IMR-90 (cell line): ENCODE results near the gene GRIN1. TPM values are rescaled to one million over a fixed set of nuclear protein-coding genes. Genes with fewer than 3 reads are reported as not detected.

Experiments
- ATAC-seq: fragments of 200-7000 bp; cut with Tn5 transposase; 2 replicates; pipeline ENCODE4 v1.9.1; 2020; ENCODE audit warnings: low read depth, mild to moderate bottlenecking, moderate library complexity
- BruUV-seq: library from RNA; stranded (reverse); fragments of 400-500 nt; replicated peaks from 2 replicates; lab custom pipeline; 2021; lab: Mats Ljungman, UMichigan
- CTCF ChIA-PET: fragments of 300-600 bp; formaldehyde crosslinking; extraction: SDS; loops from one replicate; lab custom pipeline; 2021; ENCODE audit warnings: antibody characterized with exemption; lab: Yijun Ruan, JAX
- POLR2A ChIA-PET: fragments of 300-600 bp; sonication (Branson Sonifier 250); formaldehyde crosslinking; loops from one replicate; lab custom pipeline; 2022; ENCODE audit warnings: antibody characterized with exemption; ENCODE audit not compliant: unreplicated experiment; lab: Charles Lee
- DNase-seq: peaks from one replicate; pipeline ENCODE4 v3.0.0; 2013
- H2AFZ ChIP-seq: replicated peaks from 2 replicates; pipeline ENCODE3; 2013; ENCODE audit warnings: low read length, mild to moderate bottlenecking; ENCODE audit not compliant: poor library complexity
- H2AK5ac ChIP-seq: 2 replicates; pipeline ENCODE4 v1.6.1; 2013; ENCODE audit warnings: low read depth, low read length, inconsistent platforms
- H2AK9ac ChIP-seq: replicated peaks from 2 replicates; pipeline ENCODE3; 2013; ENCODE audit warnings: mild to moderate bottlenecking, low read depth, low read length, moderate library complexity; ENCODE audit not compliant: poor library complexity
- H2BK120ac ChIP-seq: 2 replicates; pipeline ENCODE4 v1.6.1; 2013; ENCODE audit warnings: low read depth, low read length, inconsistent platforms
- H2BK15ac ChIP-seq: 3 replicates; pipeline ENCODE4 v1.6.1; 2013; ENCODE audit warnings: low read depth, low read length, inconsistent platforms
- H2BK20ac ChIP-seq: 2 replicates; pipeline ENCODE4 v1.6.1; 2013; ENCODE audit warnings: low read depth, mild to moderate bottlenecking, inconsistent platforms, low read length, moderate library complexity
- H2BK5ac ChIP-seq: 2 replicates; pipeline ENCODE4 v1.6.1; 2013; ENCODE audit warnings: mild to moderate bottlenecking, low read depth, low read length, inconsistent platforms; ENCODE audit not compliant: poor library complexity, severe bottlenecking
- H3K14ac ChIP-seq: replicated peaks from 2 replicates; pipeline ENCODE4 v1.6.1; 2013; ENCODE audit warnings: low read depth, low read length, inconsistent platforms
- H3K18ac ChIP-seq: 2 replicates; pipeline ENCODE4 v1.6.1; 2013; ENCODE audit warnings: low read depth, low read length, control low read depth
- H3K23ac ChIP-seq: 2 replicates; pipeline ENCODE4 v1.6.1; 2013; ENCODE audit warnings: low read depth, low read length, inconsistent platforms
- H3K27ac ChIP-seq: 2 replicates; pipeline ENCODE4 v1.5.1; 2013; ENCODE audit warnings: mild to moderate bottlenecking, control low read depth, low read length; ENCODE audit not compliant: insufficient read depth
- H3K27me3 ChIP-seq: 2 replicates; pipeline ENCODE4 v1.6.1; 2013; ENCODE audit warnings: low read length; ENCODE audit not compliant: control insufficient read depth, insufficient read depth
- H3K36me3 ChIP-seq: 2 replicates; pipeline ENCODE4 v1.6.1; 2013; ENCODE audit warnings: low read length, mixed read lengths; ENCODE audit not compliant: control insufficient read depth, insufficient read depth
- H3K4ac ChIP-seq: 2 replicates; pipeline ENCODE4 v1.6.1; 2013; ENCODE audit warnings: low read depth, low read length, inconsistent platforms
- H3K4me1 ChIP-seq: 2 replicates; pipeline ENCODE4 v1.6.1; 2013; ENCODE audit warnings: low read length, mixed read lengths; ENCODE audit not compliant: control insufficient read depth, insufficient read depth
- H3K4me2 ChIP-seq: 2 replicates; pipeline ENCODE4 v1.6.1; 2013; ENCODE audit warnings: low read depth, mild to moderate bottlenecking, control low read depth, low read length, moderate library complexity
- H3K4me3 ChIP-seq: 2 replicates; pipeline ENCODE4 v1.5.1; 2013; ENCODE audit warnings: low read depth, mild to moderate bottlenecking, control low read depth, low read length, moderate library complexity; ENCODE audit not compliant: insufficient read depth
- H3K56ac ChIP-seq: 2 replicates; pipeline ENCODE4 v1.6.1; 2013; ENCODE audit warnings: low read length, inconsistent platforms; ENCODE audit not compliant: insufficient read depth; ENCODE audit errors: extremely low read depth
- H3K79me1 ChIP-seq, 2 experiments: 2 replicates each; pipeline ENCODE4 v1.6.1; 2013; ENCODE audit warnings: low read length in 2 of 2, inconsistent platforms in 1 of 2, low read depth in 1 of 2
- H3K9ac ChIP-seq: 2 replicates; pipeline ENCODE4 v1.6.1; 2013; ENCODE audit warnings: low read depth, low read length, control low read depth
- H3K9me1 ChIP-seq: 2 replicates; pipeline ENCODE4 v1.6.1; 2013; ENCODE audit warnings: low read length, inconsistent platforms; ENCODE audit not compliant: insufficient read depth
- H3K9me3 ChIP-seq: 2 replicates; pipeline ENCODE4 v1.6.1; 2013; ENCODE audit warnings: low read length; ENCODE audit not compliant: control insufficient read depth, insufficient read depth
- H4K20me1 ChIP-seq: 2 replicates; pipeline ENCODE4 v1.6.1; 2013; ENCODE audit warnings: low read length, inconsistent platforms; ENCODE audit not compliant: insufficient read depth
- H4K5ac ChIP-seq: 2 replicates; pipeline ENCODE4 v1.6.1; 2013; ENCODE audit warnings: mild to moderate bottlenecking, low read depth, low read length, control low read depth
- H4K8ac ChIP-seq, 2 experiments: 2 replicates each; pipeline ENCODE4 v1.6.1; 2013; ENCODE audit warnings: low read depth in 2 of 2, low read length in 2 of 2, control low read depth in 1 of 2, inconsistent platforms in 1 of 2
- H4K91ac ChIP-seq: 2 replicates; pipeline ENCODE4 v1.6.1; 2013; ENCODE audit warnings: low read depth, low read length, inconsistent platforms; ENCODE audit not compliant: insufficient read depth
- BHLHE40 ChIP-seq: fragments of 150-350 bp; IDR thresholded peaks from 2 replicates; pipeline ENCODE4 v1.6.1; 2016; ENCODE audit warnings: mild to moderate bottlenecking, low read depth, low read length
- CEBPB ChIP-seq: IDR thresholded peaks from 2 replicates; pipeline ENCODE4 v1.6.1; 2012; ENCODE audit warnings: low read depth, low read length, improper control_type of control experiment
- CHD1 ChIP-seq: IDR thresholded peaks from 2 replicates; pipeline ENCODE4 v1.6.1; 2012; ENCODE audit warnings: low read depth, low read length, improper control_type of control experiment
- CTCF ChIP-seq: conservative IDR thresholded peaks from 2 replicates; pipeline ENCODE4 v1.5.1; 2012; ENCODE audit warnings: mild to moderate bottlenecking, low read depth, low read length, improper control_type of control experiment
- ELK1 ChIP-seq: fragments of 150-350 bp; IDR thresholded peaks from 2 replicates; pipeline ENCODE4 v1.6.1; 2016; ENCODE audit warnings: low read depth, mild to moderate bottlenecking, low read length, moderate library complexity, borderline replicate concordance
- FOS ChIP-seq: fragments of 150-350 bp; IDR thresholded peaks from 2 replicates; pipeline ENCODE4 v1.6.1; 2016; ENCODE audit warnings: low read depth, low read length
- MAFK ChIP-seq: IDR thresholded peaks from 2 replicates; pipeline ENCODE4 v1.6.1; 2012; ENCODE audit warnings: low read depth, low read length, improper control_type of control experiment
- MAZ ChIP-seq: IDR thresholded peaks from 2 replicates; pipeline ENCODE4 v1.6.1; 2012; ENCODE audit warnings: low read depth, mild to moderate bottlenecking, low read length, improper control_type of control experiment, moderate library complexity, borderline replicate concordance
- MXI1 ChIP-seq: IDR thresholded peaks from 2 replicates; pipeline ENCODE4 v1.6.1; 2012; ENCODE audit warnings: low read depth, mild to moderate bottlenecking, low read length, moderate library complexity, borderline replicate concordance
- NFE2L2 ChIP-seq: fragments of 150-350 bp; IDR thresholded peaks from 2 replicates; pipeline ENCODE4 v1.6.1; 2016; ENCODE audit warnings: low read depth, mild to moderate bottlenecking, low read length
- POLR2A ChIP-seq: IDR thresholded peaks from 2 replicates; pipeline ENCODE4 v1.6.1; 2012; ENCODE audit warnings: mild to moderate bottlenecking, low read depth, low read length
- RAD21 ChIP-seq: IDR thresholded peaks from 2 replicates; pipeline ENCODE4 v1.6.1; 2012; ENCODE audit warnings: low read length, improper control_type of control experiment
- RCOR1 ChIP-seq: IDR thresholded peaks from 2 replicates; pipeline ENCODE4 v1.6.1; 2012; ENCODE audit warnings: mild to moderate bottlenecking, low read length, improper control_type of control experiment; ENCODE audit not compliant: insufficient replicate concordance
- RFX5 ChIP-seq: IDR thresholded peaks from 2 replicates; pipeline ENCODE4 v1.8.0; 2012; ENCODE audit warnings: low read depth, mild to moderate bottlenecking, low read length, moderate library complexity
- SMC3 ChIP-seq: fragments of 150-350 bp; IDR thresholded peaks from 2 replicates; pipeline ENCODE4 v1.6.1; 2016; ENCODE audit warnings: low read depth, mild to moderate bottlenecking, antibody characterized with exemption, low read length, moderate library complexity
- USF2 ChIP-seq: fragments of 150-350 bp; IDR thresholded peaks from 2 replicates; pipeline ENCODE4 v1.6.1; 2017; ENCODE audit warnings: mild to moderate bottlenecking, antibody characterized with exemption, low read length, low read depth
- WGBS, 2 experiments: methylation state at CpG; one replicate each; pipeline versions ENCODE4 v1.1.5 to v1.1.7; 2013; ENCODE audit warnings: missing lambda C conversion rate in 2 of 2; ENCODE audit not compliant: insufficient read length in 1 of 2; ENCODE audit errors: extremely low coverage in 2 of 2; 5-methylcytosine and 5-hydroxymethylcytosine counted together
- dilution Hi-C: fragments of 300-500 bp; cut with HindIII; formaldehyde crosslinking; loops from one replicate; pipeline ENCODE4 v1.14.3; 2018; ENCODE audit warnings: low sequenced_read_pairs; ENCODE audit not compliant: unreplicated experiment
- in situ Hi-C: fragments of 300-500 bp; cut with MboI; formaldehyde crosslinking; loops from 3 replicates; pipeline ENCODE4 v1.14.3; 2019; ENCODE audit warnings: low sequenced_read_pairs, inconsistent platforms, mixed read lengths
- intact Hi-C: fragments of 100-400 bp; cut with micrococcal nuclease; formaldehyde crosslinking; loops from 2 replicates; pipeline ENCODE4 v1.10.0; 2022
- polyA plus RNA-seq, 3 experiments: library from polyadenylated mRNA; depleted of rRNA; stranded (reverse); fragments of >200 nt; gene quantifications; 2 replicates each; pipeline ENCODE4 v1.2.3, GENCODE V29; 2012; ENCODE audit warnings: low replicate concordance in 1 of 3
- total RNA-seq: library from RNA; depleted of rRNA; stranded (reverse); fragments of >200 nt; gene quantifications from 2 replicates; pipeline ENCODE4 v1.2.3, GENCODE V29; 2012

GRIN1 gene
- total and polyA plus RNA-seq, 2 of the 4 experiments (the other 2 are of a cell fraction): 0.09 TPM; not detected in 1

- dilution Hi-C loops: no loop called here
- Histone ChIP-seq H2BK15ac (no peak overlapping the region), H3K9me1 (peaks cover 2% of the 10 kb centered on the region; the same call in 1 of the 2 replicates), H2AFZ (no peak overlapping the region), H3K9me3 (no peaks in the 10 kb centered on the region; the same call in 1 of the 2 replicates), H3K36me3 (peaks cover 68% of the 10 kb centered on the region), H2BK120ac (no peak overlapping the region), H3K4me2 (no peak overlapping the region), H3K14ac (no peak overlapping the region), H2AK9ac (peak overlapping the region; percentile 57), H3K18ac (no peak overlapping the region), H4K91ac (no peak overlapping the region), H3K4me1 (no peaks in the 10 kb centered on the region), H3K27ac (no peak overlapping the region), H3K79me1 (peaks cover 0 to 23% of the 10 kb centered on the region in 2 experiments; a peak in 3 of 4 replicates), H4K5ac (no peak overlapping the region), H3K9ac (no peak overlapping the region), H3K56ac (no peak overlapping the region), H2AK5ac (no peak overlapping the region), H4K8ac (no peak overlapping the region), H2BK20ac (no peak overlapping the region), H4K20me1 (peaks cover 5% of the 10 kb centered on the region), H2BK5ac (no peak overlapping the region), H3K27me3 (no peaks in the 10 kb centered on the region), H3K4ac (no peak overlapping the region), H3K4me3 (no peak overlapping the region), H3K23ac (no peak overlapping the region)
- no TSS peak for BruUV-seq
- intact Hi-C loops: no loop called here
- CTCF ChIA-PET: no interaction called here
- 97% methylated on average over 9 of the region's 14 CpGs; no CpG with 5 or more reads in 1 of the 2 experiments for WGBS, 2 experiments
- TF ChIP-seq MAFK (no peak), MXI1 (no peak), RAD21 (no peak), CTCF (no peak), USF2 (no peak), SMC3 (no peak), CHD1 (no peak), POLR2A (no peak), RCOR1 (no peak), MAZ (no peak), FOS (no peak), ELK1 (no peak), BHLHE40 (no peak), CEBPB (no peak), NFE2L2 (no peak), RFX5 (no peak)
- DNase-seq: no peak
- no peak for ATAC-seq
- in situ Hi-C loops: no loop called here
- POLR2A ChIA-PET: no interaction called here
Observed at GRCh38 chr9:137099231-137099630, 39.7 kb upstream of the GRIN1 start.
